ENCODE measurements around the gene SHISA8. TPM values are rescaled to one million over a fixed set of nuclear protein-coding genes. Genes with fewer than 3 reads are reported as not detected.

Gene SHISA8
- total and polyA plus RNA-seq, 10 of the 15 experiments (the other 5 are each of a cell fraction or from before 2014, with no cell fraction given), result 0.06 to 10.1 (median 0.25) TPM

GRCh38 chr22:41940832-41941765, 26.2 kb upstream of the SHISA8 start (continued):
- TF ChIP-seq, protein P1, sequence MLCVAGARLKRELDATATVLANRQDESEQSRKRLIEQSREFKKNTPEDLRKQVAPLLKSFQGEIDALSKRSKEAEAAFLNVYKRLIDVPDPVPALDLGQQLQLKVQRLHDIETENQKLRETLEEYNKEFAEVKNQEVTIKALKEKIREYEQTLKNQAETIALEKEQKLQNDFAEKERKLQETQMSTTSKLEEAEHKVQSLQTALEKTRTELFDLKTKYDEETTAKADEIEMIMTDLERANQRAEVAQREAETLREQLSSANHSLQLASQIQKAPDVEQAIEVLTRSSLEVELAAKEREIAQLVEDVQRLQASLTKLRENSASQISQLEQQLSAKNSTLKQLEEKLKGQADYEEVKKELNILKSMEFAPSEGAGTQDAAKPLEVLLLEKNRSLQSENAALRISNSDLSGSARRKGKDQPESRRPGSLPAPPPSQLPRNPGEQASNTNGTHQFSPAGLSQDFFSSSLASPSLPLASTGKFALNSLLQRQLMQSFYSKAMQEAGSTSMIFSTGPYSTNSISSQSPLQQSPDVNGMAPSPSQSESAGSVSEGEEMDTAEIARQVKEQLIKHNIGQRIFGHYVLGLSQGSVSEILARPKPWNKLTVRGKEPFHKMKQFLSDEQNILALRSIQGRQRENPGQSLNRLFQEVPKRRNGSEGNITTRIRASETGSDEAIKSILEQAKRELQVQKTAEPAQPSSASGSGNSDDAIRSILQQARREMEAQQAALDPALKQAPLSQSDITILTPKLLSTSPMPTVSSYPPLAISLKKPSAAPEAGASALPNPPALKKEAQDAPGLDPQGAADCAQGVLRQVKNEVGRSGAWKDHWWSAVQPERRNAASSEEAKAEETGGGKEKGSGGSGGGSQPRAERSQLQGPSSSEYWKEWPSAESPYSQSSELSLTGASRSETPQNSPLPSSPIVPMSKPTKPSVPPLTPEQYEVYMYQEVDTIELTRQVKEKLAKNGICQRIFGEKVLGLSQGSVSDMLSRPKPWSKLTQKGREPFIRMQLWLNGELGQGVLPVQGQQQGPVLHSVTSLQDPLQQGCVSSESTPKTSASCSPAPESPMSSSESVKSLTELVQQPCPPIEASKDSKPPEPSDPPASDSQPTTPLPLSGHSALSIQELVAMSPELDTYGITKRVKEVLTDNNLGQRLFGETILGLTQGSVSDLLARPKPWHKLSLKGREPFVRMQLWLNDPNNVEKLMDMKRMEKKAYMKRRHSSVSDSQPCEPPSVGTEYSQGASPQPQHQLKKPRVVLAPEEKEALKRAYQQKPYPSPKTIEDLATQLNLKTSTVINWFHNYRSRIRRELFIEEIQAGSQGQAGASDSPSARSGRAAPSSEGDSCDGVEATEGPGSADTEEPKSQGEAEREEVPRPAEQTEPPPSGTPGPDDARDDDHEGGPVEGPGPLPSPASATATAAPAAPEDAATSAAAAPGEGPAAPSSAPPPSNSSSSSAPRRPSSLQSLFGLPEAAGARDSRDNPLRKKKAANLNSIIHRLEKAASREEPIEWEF (IDR thresholded peaks at IDR 0.05; ENCODE audit: insufficient replicate concordance, low read depth, low read length), result no peak
- TF ChIP-seq CBX3 (IDR thresholded peaks at IDR 0.05; ENCODE audit: borderline replicate concordance, low read depth), result no peak
- no peak for TF ChIP-seq PRDM15 (CRISPR knock-in tag; IDR thresholded peaks at IDR 0.05)
- TF ChIP-seq WRNIP1 (IDR thresholded peaks at IDR 0.05; ENCODE audit: borderline replicate concordance, low read depth, low read length), result no peak
- TF ChIP-seq, protein P2, sequence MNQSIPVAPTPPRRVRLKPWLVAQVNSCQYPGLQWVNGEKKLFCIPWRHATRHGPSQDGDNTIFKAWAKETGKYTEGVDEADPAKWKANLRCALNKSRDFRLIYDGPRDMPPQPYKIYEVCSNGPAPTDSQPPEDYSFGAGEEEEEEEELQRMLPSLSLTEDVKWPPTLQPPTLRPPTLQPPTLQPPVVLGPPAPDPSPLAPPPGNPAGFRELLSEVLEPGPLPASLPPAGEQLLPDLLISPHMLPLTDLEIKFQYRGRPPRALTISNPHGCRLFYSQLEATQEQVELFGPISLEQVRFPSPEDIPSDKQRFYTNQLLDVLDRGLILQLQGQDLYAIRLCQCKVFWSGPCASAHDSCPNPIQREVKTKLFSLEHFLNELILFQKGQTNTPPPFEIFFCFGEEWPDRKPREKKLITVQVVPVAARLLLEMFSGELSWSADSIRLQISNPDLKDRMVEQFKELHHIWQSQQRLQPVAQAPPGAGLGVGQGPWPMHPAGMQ (IDR thresholded peaks at IDR 0.05; ENCODE audit: borderline replicate concordance), result no peak
- TF ChIP-seq IKZF2 (IDR thresholded peaks at IDR 0.05), result peak; percentile 67 to 72
- TF ChIP-seq, protein P3, sequence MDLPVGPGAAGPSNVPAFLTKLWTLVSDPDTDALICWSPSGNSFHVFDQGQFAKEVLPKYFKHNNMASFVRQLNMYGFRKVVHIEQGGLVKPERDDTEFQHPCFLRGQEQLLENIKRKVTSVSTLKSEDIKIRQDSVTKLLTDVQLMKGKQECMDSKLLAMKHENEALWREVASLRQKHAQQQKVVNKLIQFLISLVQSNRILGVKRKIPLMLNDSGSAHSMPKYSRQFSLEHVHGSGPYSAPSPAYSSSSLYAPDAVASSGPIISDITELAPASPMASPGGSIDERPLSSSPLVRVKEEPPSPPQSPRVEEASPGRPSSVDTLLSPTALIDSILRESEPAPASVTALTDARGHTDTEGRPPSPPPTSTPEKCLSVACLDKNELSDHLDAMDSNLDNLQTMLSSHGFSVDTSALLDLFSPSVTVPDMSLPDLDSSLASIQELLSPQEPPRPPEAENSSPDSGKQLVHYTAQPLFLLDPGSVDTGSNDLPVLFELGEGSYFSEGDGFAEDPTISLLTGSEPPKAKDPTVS (IDR thresholded peaks at IDR 0.05; ENCODE audit: low read depth, low read length), result no peak
- peak; percentile 60 for TF ChIP-seq NR2F1 (conservative IDR thresholded peaks at IDR 0.05)
- TF ChIP-seq, protein P4, sequence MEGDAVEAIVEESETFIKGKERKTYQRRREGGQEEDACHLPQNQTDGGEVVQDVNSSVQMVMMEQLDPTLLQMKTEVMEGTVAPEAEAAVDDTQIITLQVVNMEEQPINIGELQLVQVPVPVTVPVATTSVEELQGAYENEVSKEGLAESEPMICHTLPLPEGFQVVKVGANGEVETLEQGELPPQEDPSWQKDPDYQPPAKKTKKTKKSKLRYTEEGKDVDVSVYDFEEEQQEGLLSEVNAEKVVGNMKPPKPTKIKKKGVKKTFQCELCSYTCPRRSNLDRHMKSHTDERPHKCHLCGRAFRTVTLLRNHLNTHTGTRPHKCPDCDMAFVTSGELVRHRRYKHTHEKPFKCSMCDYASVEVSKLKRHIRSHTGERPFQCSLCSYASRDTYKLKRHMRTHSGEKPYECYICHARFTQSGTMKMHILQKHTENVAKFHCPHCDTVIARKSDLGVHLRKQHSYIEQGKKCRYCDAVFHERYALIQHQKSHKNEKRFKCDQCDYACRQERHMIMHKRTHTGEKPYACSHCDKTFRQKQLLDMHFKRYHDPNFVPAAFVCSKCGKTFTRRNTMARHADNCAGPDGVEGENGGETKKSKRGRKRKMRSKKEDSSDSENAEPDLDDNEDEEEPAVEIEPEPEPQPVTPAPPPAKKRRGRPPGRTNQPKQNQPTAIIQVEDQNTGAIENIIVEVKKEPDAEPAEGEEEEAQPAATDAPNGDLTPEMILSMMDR (IDR thresholded peaks at IDR 0.05 in 2 of 3, conservative IDR thresholded peaks at IDR 0.05 in 1 of 3; ENCODE audit: control insufficient read depth in 2 of 3, extremely low read depth in 1 of 3, insufficient read depth in 1 of 3, low read depth in 3 of 3, low read length in 3 of 3), result peak; percentile 88 to 97 (median 95)
- peak; percentile 63; the same call in 1 of the 2 replicates for TF ChIP-seq GATAD2B (conservative IDR thresholded peaks at IDR 0.05; ENCODE audit: low read depth)
